Loucy (cell line): Measurements from ENCODE around the gene PRICKLE2.

Experiments
- EZH2phosphoT487 ChIP-seq: fragments of 200-600 bp; IDR thresholded peaks from 2 replicates; pipeline ENCODE4 v1.6.1; 2018; ENCODE audit warnings: antibody characterized with exemption, mild to moderate bottlenecking, moderate library complexity, borderline replicate concordance
- TF ChIP-seq, protein P1 (sequence below): fragments of 200-600 bp; sonication (generic); conservative IDR thresholded peaks from 2 replicates; pipeline ENCODE4 v1.5.1; 2014; ENCODE audit warnings: mild to moderate bottlenecking, antibody characterized with exemption, low read length

GRCh38 chr3:64164349-64164748 lies 60.9 kb downstream of the PRICKLE2 start:
- TF ChIP-seq EZH2phosphoT487: no peak
- TF ChIP-seq, protein P1, sequence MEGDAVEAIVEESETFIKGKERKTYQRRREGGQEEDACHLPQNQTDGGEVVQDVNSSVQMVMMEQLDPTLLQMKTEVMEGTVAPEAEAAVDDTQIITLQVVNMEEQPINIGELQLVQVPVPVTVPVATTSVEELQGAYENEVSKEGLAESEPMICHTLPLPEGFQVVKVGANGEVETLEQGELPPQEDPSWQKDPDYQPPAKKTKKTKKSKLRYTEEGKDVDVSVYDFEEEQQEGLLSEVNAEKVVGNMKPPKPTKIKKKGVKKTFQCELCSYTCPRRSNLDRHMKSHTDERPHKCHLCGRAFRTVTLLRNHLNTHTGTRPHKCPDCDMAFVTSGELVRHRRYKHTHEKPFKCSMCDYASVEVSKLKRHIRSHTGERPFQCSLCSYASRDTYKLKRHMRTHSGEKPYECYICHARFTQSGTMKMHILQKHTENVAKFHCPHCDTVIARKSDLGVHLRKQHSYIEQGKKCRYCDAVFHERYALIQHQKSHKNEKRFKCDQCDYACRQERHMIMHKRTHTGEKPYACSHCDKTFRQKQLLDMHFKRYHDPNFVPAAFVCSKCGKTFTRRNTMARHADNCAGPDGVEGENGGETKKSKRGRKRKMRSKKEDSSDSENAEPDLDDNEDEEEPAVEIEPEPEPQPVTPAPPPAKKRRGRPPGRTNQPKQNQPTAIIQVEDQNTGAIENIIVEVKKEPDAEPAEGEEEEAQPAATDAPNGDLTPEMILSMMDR: no peak
